AG10803 (cell line): ENCODE results near the gene GIT1.

ENCODE experiments used
- DNase-seq: peaks from one replicate; pipeline ENCODE4 v3.0.0; 2010; ENCODE audit warnings: low read depth
- H3K4me3 ChIP-seq: 2 replicates; pipeline ENCODE4 v1.5.1; 2011; ENCODE audit warnings: mild to moderate bottlenecking, low read length, control low read depth
- TF ChIP-seq, protein P1 (sequence below): conservative IDR thresholded peaks from 2 replicates; pipeline ENCODE4 v1.5.1; 2011; ENCODE audit warnings: mild to moderate bottlenecking, low read length, control low read depth, inconsistent platforms

GIT1 gene

DNA sequence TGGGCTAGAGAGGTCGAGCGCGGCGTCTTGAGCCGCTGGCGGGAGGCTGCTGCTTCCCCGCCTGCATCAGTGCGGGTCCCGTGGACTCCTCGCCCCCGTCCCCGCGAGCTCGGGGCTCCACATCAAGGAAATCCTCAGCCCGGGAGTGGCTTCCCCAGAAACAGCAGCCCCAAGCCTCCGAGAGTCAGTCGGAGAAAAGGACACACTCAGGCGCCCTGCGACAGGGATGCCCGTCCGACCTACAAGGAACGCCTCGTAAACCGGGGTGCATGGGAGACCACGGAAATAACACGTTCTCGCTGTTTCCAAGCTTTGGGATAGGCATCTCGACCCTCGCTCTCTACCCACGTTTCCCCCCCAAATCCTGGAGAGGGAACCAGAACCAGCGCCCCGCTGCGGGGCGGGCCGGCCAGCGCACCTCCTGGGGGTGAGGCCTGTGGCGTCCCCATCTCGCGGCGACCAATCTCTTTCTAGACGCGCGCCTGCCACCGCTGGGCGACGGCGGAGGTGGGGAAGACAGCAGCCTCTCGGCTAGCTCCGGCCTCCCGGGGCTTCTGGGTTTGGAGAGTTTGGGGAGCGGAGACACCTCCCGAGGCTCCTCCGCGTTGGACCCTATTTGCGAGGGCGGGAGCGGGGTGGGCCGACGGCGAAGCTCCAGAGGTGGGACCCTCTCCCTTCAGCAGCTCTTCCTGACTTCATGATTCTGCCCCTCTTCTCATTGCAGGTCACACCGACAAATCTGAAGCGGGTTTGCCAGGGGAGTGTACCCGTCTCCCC is 21.7 kb downstream of the GIT1 start:
- TF ChIP-seq, protein P1, sequence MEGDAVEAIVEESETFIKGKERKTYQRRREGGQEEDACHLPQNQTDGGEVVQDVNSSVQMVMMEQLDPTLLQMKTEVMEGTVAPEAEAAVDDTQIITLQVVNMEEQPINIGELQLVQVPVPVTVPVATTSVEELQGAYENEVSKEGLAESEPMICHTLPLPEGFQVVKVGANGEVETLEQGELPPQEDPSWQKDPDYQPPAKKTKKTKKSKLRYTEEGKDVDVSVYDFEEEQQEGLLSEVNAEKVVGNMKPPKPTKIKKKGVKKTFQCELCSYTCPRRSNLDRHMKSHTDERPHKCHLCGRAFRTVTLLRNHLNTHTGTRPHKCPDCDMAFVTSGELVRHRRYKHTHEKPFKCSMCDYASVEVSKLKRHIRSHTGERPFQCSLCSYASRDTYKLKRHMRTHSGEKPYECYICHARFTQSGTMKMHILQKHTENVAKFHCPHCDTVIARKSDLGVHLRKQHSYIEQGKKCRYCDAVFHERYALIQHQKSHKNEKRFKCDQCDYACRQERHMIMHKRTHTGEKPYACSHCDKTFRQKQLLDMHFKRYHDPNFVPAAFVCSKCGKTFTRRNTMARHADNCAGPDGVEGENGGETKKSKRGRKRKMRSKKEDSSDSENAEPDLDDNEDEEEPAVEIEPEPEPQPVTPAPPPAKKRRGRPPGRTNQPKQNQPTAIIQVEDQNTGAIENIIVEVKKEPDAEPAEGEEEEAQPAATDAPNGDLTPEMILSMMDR, result peak; percentile 39
- peak; percentile 46 for DNase-seq
- peak overlapping the region; percentile 77 for H3K4me3 ChIP-seq

DNA sequence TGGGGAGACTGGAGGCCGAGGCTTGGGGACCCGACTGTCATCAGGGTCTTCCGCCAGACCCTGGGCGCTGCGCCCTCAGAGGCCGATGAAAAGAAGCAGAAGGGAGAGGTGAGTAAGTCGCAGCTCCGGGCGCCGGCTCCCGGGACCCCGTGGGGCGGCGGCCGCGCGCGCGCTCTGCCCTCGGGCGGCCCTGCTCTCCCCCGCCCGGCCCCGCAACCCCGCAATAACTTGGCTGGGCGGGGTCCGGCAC is 22.2 kb downstream of the GIT1 start:
- TF ChIP-seq, protein P1, result no peak
- no peak for DNase-seq
- H3K4me3 ChIP-seq, result peak overlapping the region; percentile 77

DNA sequence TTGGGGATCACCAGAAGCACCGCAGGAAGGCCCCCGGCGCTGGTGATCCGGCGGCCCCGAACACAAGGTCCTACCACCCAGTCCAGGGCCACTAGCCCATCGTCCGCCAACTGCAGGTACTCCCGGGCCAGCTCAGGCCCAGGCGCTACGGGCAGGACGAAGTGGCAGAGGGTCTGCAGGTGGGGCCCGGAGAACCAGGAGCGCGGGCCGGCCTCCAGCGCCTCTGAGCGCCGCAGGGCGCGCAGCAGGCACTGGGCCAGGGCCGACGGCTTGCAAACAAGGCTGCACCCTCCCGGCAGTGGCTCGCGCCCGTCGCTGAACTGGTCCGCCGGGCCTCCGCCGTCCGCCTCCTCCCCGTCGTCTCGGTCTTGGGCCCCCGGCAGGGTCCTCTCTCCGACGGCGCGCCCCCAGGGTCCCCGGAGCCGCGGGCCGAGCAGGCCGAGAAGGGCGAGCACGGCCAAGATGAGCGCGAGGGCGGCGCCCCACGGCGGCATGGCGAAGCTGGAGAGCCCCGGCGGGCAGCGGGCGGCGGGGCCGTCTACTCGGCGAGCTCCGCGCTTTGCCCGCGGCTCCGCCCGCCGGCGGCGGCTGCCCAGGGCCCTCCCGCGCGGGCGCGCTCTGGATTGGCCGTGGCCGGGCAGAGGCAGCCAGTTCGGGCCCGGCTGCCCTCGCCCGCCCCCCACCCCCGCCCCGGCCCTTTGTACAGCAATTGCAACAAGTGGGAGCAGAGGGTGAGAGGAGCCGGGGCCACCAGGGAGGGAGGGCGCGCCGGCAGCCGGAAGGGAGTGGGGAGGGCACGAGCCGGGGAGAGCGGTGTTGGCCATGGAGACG is 22.8 kb downstream of the GIT1 start, which contains the start of gene ABHD15:
TSS of gene ABHD15 (minus strand) at position 565 of the 831 bp plus-strand sequence. CDS start at position 494, 71 bp downstream.
- peak; percentile 69 for DNase-seq
- H3K4me3 ChIP-seq, result peak within 1 kb of the TSS; percentile 77
- TF ChIP-seq, protein P1, result no peak

DNA sequence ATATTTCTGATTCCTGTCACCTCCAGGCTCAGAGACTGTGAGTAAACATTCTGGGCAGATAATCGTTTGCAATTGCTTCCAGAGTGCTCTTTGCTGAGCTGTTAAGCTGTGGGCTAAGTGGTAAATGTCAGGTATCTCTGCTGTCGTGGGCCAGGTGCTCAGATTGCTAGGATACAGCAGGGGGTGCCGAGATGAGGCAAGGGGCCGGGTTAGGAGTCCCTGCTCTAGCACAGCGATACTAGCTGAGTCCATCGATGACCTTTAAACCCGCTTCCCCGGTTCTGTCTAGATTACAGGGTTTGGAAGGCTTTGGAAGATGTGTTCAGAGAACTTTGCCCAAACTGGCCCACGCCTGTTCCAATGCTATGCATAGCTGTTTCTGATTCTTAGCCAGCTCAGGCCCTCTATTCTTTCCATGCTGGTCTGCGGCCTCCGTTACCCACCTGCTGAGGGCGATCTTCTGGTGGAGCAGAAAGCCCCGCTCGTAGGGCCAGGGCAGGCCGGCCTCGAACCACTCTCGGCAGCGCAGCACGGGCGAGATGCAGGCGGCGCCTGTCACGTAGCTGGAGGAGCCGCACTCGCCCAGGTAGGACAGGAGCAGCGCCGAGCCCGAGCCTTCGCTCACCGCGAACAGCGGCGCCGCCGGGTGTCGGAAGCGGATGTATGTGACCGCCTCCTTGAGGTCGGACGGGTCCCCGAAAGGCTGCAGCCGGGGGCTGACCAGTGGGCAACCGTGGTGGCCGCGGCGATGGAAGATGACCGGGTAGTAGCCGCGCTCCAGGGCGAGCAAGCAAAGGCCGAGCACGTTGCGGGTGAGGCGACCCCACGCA is 23.6 kb downstream of the GIT1 start:
- TF ChIP-seq, protein P1, result no peak
- peak overlapping the region; percentile 59 for H3K4me3 ChIP-seq
- no peak for DNase-seq

DNA sequence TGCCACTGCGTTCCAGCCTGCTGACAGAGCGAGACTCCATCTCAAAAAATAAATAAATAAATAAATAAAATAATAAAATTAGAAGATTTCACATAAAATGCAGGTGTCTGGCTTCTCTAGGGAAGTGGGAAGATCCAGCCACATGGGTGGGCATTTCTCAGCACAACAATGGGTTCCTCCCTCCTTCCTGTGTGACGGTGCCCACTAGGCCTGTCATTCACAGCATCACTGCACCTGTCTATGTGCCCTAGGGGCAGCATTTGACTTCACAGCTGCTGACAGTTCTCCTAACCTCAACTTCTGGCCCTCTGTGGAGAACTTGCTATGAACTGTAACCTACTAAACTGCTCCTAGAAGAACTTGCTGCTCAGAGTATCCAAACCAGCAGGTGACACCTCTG is 25.6 kb downstream of the GIT1 start:
- TF ChIP-seq, protein P1, result no peak
- no peak for DNase-seq

DNA sequence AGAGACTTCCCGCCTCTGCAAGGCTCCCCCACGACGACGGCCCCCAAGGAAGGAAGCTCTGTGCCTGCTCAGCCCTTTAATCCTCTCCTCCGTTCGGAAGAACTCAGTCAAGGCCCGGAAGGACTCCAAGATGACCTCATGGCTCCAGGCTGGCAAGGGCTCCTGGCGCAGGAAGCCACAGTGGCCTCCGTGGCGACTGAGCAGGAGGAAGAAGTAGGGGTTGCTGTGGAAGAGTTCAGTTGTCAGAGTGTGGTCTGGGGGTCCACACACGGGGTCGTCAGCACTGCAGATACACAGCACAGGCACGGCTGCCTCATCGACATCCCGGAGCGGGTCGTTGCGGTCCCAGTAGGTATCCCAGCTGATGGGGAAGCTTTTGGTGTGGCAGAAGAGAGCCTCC is 26.8 kb downstream of the GIT1 start:
- no peak overlapping the region for H3K4me3 ChIP-seq
- no peak for DNase-seq
- TF ChIP-seq, protein P1, result no peak

More for the DNA sequence above, 25.6 kb downstream of the GIT1 start:
- no peak overlapping the region for H3K4me3 ChIP-seq
